Mammary epithelial cell (primary cell): ENCODE measurements around the gene PTPN3.

Source experiments
- CTCF ChIP-seq, 2 donors: IDR thresholded peaks in 1 of 2; conservative IDR thresholded peaks in 1 of 2; 2 replicates each; pipeline ENCODE4 v1.5.1; 2011 to 2012; ENCODE audit warnings: inconsistent platforms in 2 of 2, low read length in 2 of 2, mild to moderate bottlenecking in 2 of 2, control low read depth in 1 of 2, low read depth in 1 of 2; ENCODE audit not compliant: insufficient read depth in 1 of 2; ENCODE audit errors: extremely low read depth in 1 of 2
- EZH2 ChIP-seq: IDR thresholded peaks from 2 replicates; pipeline ENCODE4 v1.6.1; 2012; ENCODE audit warnings: low read length, inconsistent platforms, borderline replicate concordance

GRCh38 chr9:109510506-109510905 lies 12.4 kb upstream of the PTPN3 start:
- TF ChIP-seq CTCF (conservative IDR thresholded peaks at IDR 0.05 in 1 of 2, IDR thresholded peaks at IDR 0.05 in 1 of 2; ENCODE audit: extremely low read depth in 1 of 2, insufficient read depth in 1 of 2, low read depth in 1 of 2, low read length in 2 of 2), result no peak
- TF ChIP-seq EZH2, result no peak
